Panc1 (cell line): ENCODE measurements around the gene CNR2. TPM values are rescaled to one million over a fixed set of nuclear protein-coding genes. Genes with fewer than 3 reads are reported as not detected.
"Not testable (repeated sequence)": the region's sequence is repeated elsewhere in the genome, so short reads cannot be mapped to it uniquely, and the experiment has no call there.

Source experiments
- ATAC-seq: fragments of 200-7000 bp; cut with Tn5 transposase; 2 replicates; pipeline ENCODE4 v1.9.1; 2020; ENCODE audit warnings: mild to moderate bottlenecking, moderate library complexity
- BruUV-seq: library from RNA; stranded (reverse); fragments of 400-500 nt; replicated peaks from 2 replicates; lab custom pipeline; 2021; lab: Mats Ljungman, UMichigan
- CTCF ChIA-PET: fragments of 300-600 bp; sonication (Branson Sonifier 250); formaldehyde crosslinking; loops from one replicate; lab custom pipeline; 2022; ENCODE audit warnings: antibody characterized with exemption; lab: Charles Lee
- POLR2A ChIA-PET: fragments of 300-600 bp; sonication (Branson Sonifier 250); formaldehyde crosslinking; loops from one replicate; lab custom pipeline; 2022; ENCODE audit warnings: antibody characterized with exemption; lab: Charles Lee
- DNase-seq: peaks from one replicate; pipeline ENCODE4 v3.0.0-alpha.2; 2010; ENCODE audit warnings: low read depth, low spot score
- H3K27ac ChIP-seq: 2 replicates; pipeline ENCODE4 v1.5.1; 2011; ENCODE audit warnings: mild to moderate bottlenecking, low read length, inconsistent platforms
- H3K27me3 ChIP-seq: fragments of 200-500 bp; sonication (Bioruptor generic); 2 replicates; pipeline ENCODE4 v1.6.0; 2014; ENCODE audit warnings: low read length, inconsistent platforms; ENCODE audit not compliant: control insufficient read depth, insufficient read depth
- H3K36me3 ChIP-seq: fragments of 200-500 bp; sonication (Bioruptor generic); 2 replicates; pipeline ENCODE4 v1.5.1; 2014; ENCODE audit warnings: inconsistent platforms, mild to moderate bottlenecking, low read length, moderate library complexity; ENCODE audit not compliant: control insufficient read depth, insufficient read depth
- H3K4me1 ChIP-seq: 2 replicates; pipeline ENCODE4 v1.5.1; 2011; ENCODE audit warnings: inconsistent platforms, mild to moderate bottlenecking, low read length, moderate library complexity; ENCODE audit not compliant: control insufficient read depth, insufficient read depth
- H3K4me3 ChIP-seq, 2 experiments: 2 replicates each; pipeline ENCODE4 v1.5.1; 2011 to 2012; ENCODE audit warnings: low read depth in 2 of 2, low read length in 2 of 2, mild to moderate bottlenecking in 2 of 2, inconsistent platforms in 1 of 2, moderate library complexity in 1 of 2
- H3K9me3 ChIP-seq: fragments of 200-500 bp; sonication (Bioruptor generic); 2 replicates; pipeline ENCODE4 v1.5.1; 2014; ENCODE audit warnings: low read depth, mild to moderate bottlenecking, inconsistent platforms, low read length, moderate library complexity; ENCODE audit not compliant: control insufficient read depth, insufficient read depth
- CTCF ChIP-seq: fragments of 450-650 bp; IDR thresholded peaks from 2 replicates; pipeline ENCODE4 v1.5.1; 2017; ENCODE audit warnings: mild to moderate bottlenecking
- POLR2AphosphoS5 ChIP-seq: IDR thresholded peaks from 2 replicates; pipeline ENCODE4 v1.6.1; 2012; ENCODE audit warnings: mild to moderate bottlenecking, low read depth, low read length, moderate library complexity
- REST ChIP-seq, 2 experiments: IDR thresholded peaks; 2 replicates each; pipeline ENCODE4 v1.6.1; 2011 to 2012; ENCODE audit warnings: low read depth in 2 of 2, control low read depth in 1 of 2, low read length in 1 of 2, mild to moderate bottlenecking in 1 of 2, moderate library complexity in 1 of 2; ENCODE audit not compliant: insufficient read depth in 1 of 2
- SIN3A ChIP-seq: IDR thresholded peaks from 2 replicates; pipeline ENCODE4 v1.6.1; 2012; ENCODE audit warnings: low read depth, mild to moderate bottlenecking, low read length, moderate library complexity, borderline replicate concordance; ENCODE audit not compliant: insufficient read depth
- TCF7L2 ChIP-seq: IDR thresholded peaks from 2 replicates; pipeline ENCODE4 v1.6.1; 2011; ENCODE audit warnings: mild to moderate bottlenecking, low read depth, low read length, inconsistent platforms
- in situ Hi-C: cut with HindIII; loops from 2 replicates; pipeline ENCODE4 v1.10.0; 2016; ENCODE audit warnings: low sequenced_read_pairs, low pct_unique_long_range_greater_than_20kb
- intact Hi-C: fragments of 100-400 bp; cut with micrococcal nuclease; formaldehyde crosslinking; loops from one replicate; pipeline ENCODE4 v1.10.0; 2022; ENCODE audit not compliant: unreplicated experiment
- total RNA-seq: library from RNA; stranded (reverse); gene quantifications from one replicate; pipeline ENCODE4 v1.2.1, GENCODE V29; 2021; ENCODE audit not compliant: unreplicated experiment

The CNR2 gene
- total RNA-seq, 1 experiment from 2014 or later: not detected

- no peaks in the 10 kb centered on the region for H3K27me3 ChIP-seq
- no peaks in the 10 kb centered on the region for H3K9me3 ChIP-seq
- H3K27ac ChIP-seq: no peak overlapping the region
- ATAC-seq: peak; percentile 86
- BruUV-seq: no TSS peak
- H3K4me1 ChIP-seq: no peaks in the 10 kb centered on the region
- CTCF ChIA-PET: interaction anchor here (0.7 to 1.2 kb wide), 3 partner anchors 44 to 83 kb away, joined by 3 to 6 read pairs (median 6); no protein-coding TSS in a partner anchor
- intact Hi-C loops (no loop called here), in situ Hi-C loops (no loop called here)
- no peak for TF ChIP-seq TCF7L2
- peak; percentile 66 for TF ChIP-seq CTCF
- no peaks in the 10 kb centered on the region for H3K36me3 ChIP-seq
- H3K4me3 ChIP-seq: no peak overlapping the region
- POLR2A ChIA-PET: no interaction called here
- no peak for DNase-seq
These were observed 58.6 kb downstream of the CNR2 start for GRCh38 chr1:23854568-23854967.

- in situ Hi-C loops, intact Hi-C loops, H3K9me3 ChIP-seq, CTCF ChIA-PET, H3K27ac ChIP-seq, H3K36me3 ChIP-seq, BruUV-seq, H3K4me1 ChIP-seq, ATAC-seq, POLR2A ChIA-PET, H3K27me3 ChIP-seq, H3K4me3 ChIP-seq, DNase-seq: not testable (repeated sequence)
These were observed 60.0 kb downstream of the CNR2 start for GRCh38 chr1:23853124-23853523.

GRCh38 chr1:23851406-23851805 is 61.8 kb downstream of the CNR2 start:
- POLR2A ChIA-PET: interaction anchor here (0.6 kb wide), 1 partner anchor 189 kb away, joined by 3 read pairs; no protein-coding TSS in a partner anchor
- intact Hi-C loops, in situ Hi-C loops, H3K4me1 ChIP-seq, H3K27ac ChIP-seq, CTCF ChIA-PET, ATAC-seq, H3K9me3 ChIP-seq, H3K27me3 ChIP-seq, DNase-seq, H3K4me3 ChIP-seq, BruUV-seq, H3K36me3 ChIP-seq: not testable (repeated sequence)

GRCh38 chr1:23848673-23849616 is 64.2 kb downstream of the CNR2 start:
- POLR2A ChIA-PET: interaction anchor here (0.5 to 0.7 kb wide), 2 partner anchors 30 to 875 kb away, joined by 3 to 9 read pairs; no protein-coding TSS in a partner anchor
- no peak overlapping the region for H3K4me3 ChIP-seq
- no peak overlapping the region for H3K27ac ChIP-seq

More at GRCh38 chr1:23848673-23849616, 64.2 kb downstream of the CNR2 start:
- Histone ChIP-seq H3K27me3 (no peaks in the 10 kb centered on the region), H3K4me1 (no peaks in the 10 kb centered on the region), H3K36me3 (no peaks in the 10 kb centered on the region), H3K9me3 (no peaks in the 10 kb centered on the region)
- intact Hi-C loops: no loop called here
- in situ Hi-C loops: no loop called here
- CTCF ChIA-PET: no interaction called here
- ATAC-seq: no peak
- no peak for TF ChIP-seq POLR2AphosphoS5
- no peak for TF ChIP-seq CTCF
- no peak for TF ChIP-seq REST (IDR thresholded peaks at IDR 0.05; ENCODE audit: insufficient read depth in 1 of 2, low read depth in 2 of 2, low read length in 1 of 2)
- TF ChIP-seq SIN3A: no peak
- TF ChIP-seq TCF7L2: no peak
- BruUV-seq: no TSS peak
- no peak for DNase-seq
